Right kidney (tissue), 1 donor: ENCODE measurements around the gene THTPA.
A peak's percentile ranks its signal among the peaks of the same experiment; 100 is the strongest.

Experiments used
- DNase-seq: peaks from one replicate; pipeline ENCODE4 v3.0.0-alpha.2; 2016

THTPA gene

GRCh38 chr14:23567186-23568020, 11.3 kb downstream of the THTPA start, which contains the start of gene AP1G2:
Gene AP1G2 (minus strand): TSS chr14:23567791. CDS start chr14:23567314, 477 bp downstream.
- peak; percentile 93 for DNase-seq

GRCh38 chr14:23568021-23568599, 12.0 kb downstream of the THTPA start:
- DNase-seq = no peak

GRCh38 chr14:23568600-23569331, 12.7 kb downstream of the THTPA start:
- DNase-seq = no peak

- DNase-seq = no peak
These were observed 13.5 kb downstream of the THTPA start for GRCh38 chr14:23569443-23570151.

- no peak for DNase-seq
These were observed 14.9 kb downstream of the THTPA start for GRCh38 chr14:23570806-23571483.

GRCh38 chr14:23571701-23572523, 15.8 kb downstream of the THTPA start:
- no peak for DNase-seq

GRCh38 chr14:23572524-23572828, 16.4 kb downstream of the THTPA start:
- no peak for DNase-seq

- no peak for DNase-seq
These were observed 16.8 kb downstream of the THTPA start for GRCh38 chr14:23572836-23573235.

GRCh38 chr14:23573384-23574015, 17.4 kb downstream of the THTPA start:
- no peak for DNase-seq

- peak; percentile 63 for DNase-seq
These were observed 21.1 kb downstream of the THTPA start for GRCh38 chr14:23577004-23577681.

GRCh38 chr14:23577710-23578392, 21.8 kb downstream of the THTPA start:
- DNase-seq = no peak

GRCh38 chr14:23578560-23579310, 22.7 kb downstream of the THTPA start, which contains the start of gene JPH4:
Gene JPH4 (minus strand): TSS chr14:23578790. CDS start chr14:23577453, 1,337 bp downstream.
- DNase-seq = peak; percentile 62

GRCh38 chr14:23579311-23579630, 23.2 kb downstream of the THTPA start:
- no peak for DNase-seq

- no peak for DNase-seq
These were observed 23.7 kb downstream of the THTPA start for GRCh38 chr14:23579739-23580138.

GRCh38 chr14:23580152-23580926, 24.3 kb downstream of the THTPA start:
- no peak for DNase-seq

- no peak for DNase-seq
These were observed 24.8 kb downstream of the THTPA start for GRCh38 chr14:23580948-23581281.

GRCh38 chr14:23582906-23583760, 27.1 kb downstream of the THTPA start:
- DNase-seq = no peak
